ENCODE measurements around the gene PTGFRN. TPM values are rescaled to one million over a fixed set of nuclear protein-coding genes. Genes with fewer than 3 reads are reported as not detected.

PTGFRN gene
- polyA plus RNA-seq, 2 donors, result 25.9 to 37.2 TPM

GRCh38 chr1:117014209-117014608 is 104.5 kb downstream of the PTGFRN start:
- Histone ChIP-seq H3K36me3 (ENCODE audit: control insufficient read depth in 2 of 2, insufficient read depth in 2 of 2, low read length in 1 of 2) (peaks cover 0 to 2% of the 10 kb centered on the region in 2 donors), H3K27ac (ENCODE audit: low read depth in 2 of 2, low read length in 1 of 2) (no peak overlapping the region), H3K9me3 (ENCODE audit: control insufficient read depth in 2 of 2, insufficient read depth in 1 of 2, low read depth in 1 of 2, low read length in 1 of 2) (no peaks in the 10 kb centered on the region), H3K4me1 (ENCODE audit: control insufficient read depth in 2 of 2, insufficient read depth in 2 of 2, low read length in 1 of 2) (peaks cover 0 to 3% of the 10 kb centered on the region in 2 donors), H3K27me3 (ENCODE audit: control insufficient read depth in 1 of 2, insufficient read depth in 2 of 2, low read length in 2 of 2) (no peaks in the 10 kb centered on the region), H3K4me3 (ENCODE audit: low read depth in 1 of 2, low read length in 2 of 2) (no peak overlapping the region)
- WGBS, 2 donors, result 84 to 86% methylated on average over 5 of the region's 5 CpGs

GRCh38 chr1:117015724-117016123 is 106.0 kb downstream of the PTGFRN start:
- WGBS, 2 donors, result 85 to 87% methylated on average over 3 of the region's 3 CpGs
- peaks cover 0 to 2% of the 10 kb centered on the region in 2 donors for H3K36me3 ChIP-seq (ENCODE audit: control insufficient read depth in 2 of 2, insufficient read depth in 2 of 2, low read length in 1 of 2)
- no peak overlapping the region for H3K4me3 ChIP-seq (ENCODE audit: low read depth in 1 of 2, low read length in 2 of 2)
- no peaks in the 10 kb centered on the region for H3K27me3 ChIP-seq (ENCODE audit: control insufficient read depth in 1 of 2, insufficient read depth in 2 of 2, low read length in 2 of 2)
- no peak overlapping the region for H3K27ac ChIP-seq (ENCODE audit: low read depth in 2 of 2, low read length in 1 of 2)
- H3K9me3 ChIP-seq (ENCODE audit: control insufficient read depth in 2 of 2, insufficient read depth in 1 of 2, low read depth in 1 of 2, low read length in 1 of 2), result no peaks in the 10 kb centered on the region
- peaks cover 0 to 3% of the 10 kb centered on the region in 2 donors for H3K4me1 ChIP-seq (ENCODE audit: control insufficient read depth in 2 of 2, insufficient read depth in 2 of 2, low read length in 1 of 2)

- H3K27ac ChIP-seq (ENCODE audit: low read depth in 2 of 2, low read length in 1 of 2), result no peak overlapping the region
- H3K4me3 ChIP-seq (ENCODE audit: low read depth in 1 of 2, low read length in 2 of 2), result no peak overlapping the region
- H3K27me3 ChIP-seq (ENCODE audit: control insufficient read depth in 1 of 2, insufficient read depth in 2 of 2, low read length in 2 of 2), result no peaks in the 10 kb centered on the region
- WGBS, 2 donors, result 84% methylated on average over 4 of the region's 4 CpGs
- H3K4me1 ChIP-seq (ENCODE audit: control insufficient read depth in 2 of 2, insufficient read depth in 2 of 2, low read length in 1 of 2), result peaks cover 0 to 3% of the 10 kb centered on the region in 2 donors
- H3K9me3 ChIP-seq (ENCODE audit: control insufficient read depth in 2 of 2, insufficient read depth in 1 of 2, low read depth in 1 of 2, low read length in 1 of 2), result no peaks in the 10 kb centered on the region
- H3K36me3 ChIP-seq (ENCODE audit: control insufficient read depth in 2 of 2, insufficient read depth in 2 of 2, low read length in 1 of 2), result peaks cover 0 to 2% of the 10 kb centered on the region in 2 donors
Observed at GRCh38 chr1:117017062-117017461, 107.3 kb downstream of the PTGFRN start.

DNA sequence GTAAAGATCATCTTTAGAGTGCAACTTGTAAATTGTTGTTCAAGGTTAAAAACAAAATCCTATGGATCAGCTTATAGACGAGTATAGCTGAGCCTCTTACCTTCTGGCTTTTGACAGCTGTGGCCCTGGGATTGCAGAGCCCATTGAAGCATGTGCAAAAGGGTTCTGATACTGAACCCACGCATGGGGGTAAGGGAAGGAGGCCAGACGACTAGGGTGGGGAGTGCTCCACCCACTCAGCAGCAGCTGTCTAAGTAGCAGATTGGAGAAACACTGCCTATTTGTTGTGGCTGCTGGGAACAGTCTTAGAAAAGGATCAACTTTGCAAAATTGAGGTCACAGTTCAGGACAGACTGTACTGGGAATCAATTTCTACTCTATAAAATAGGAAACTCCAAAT is 107.9 kb downstream of the PTGFRN start:
- no peak overlapping the region for H3K27ac ChIP-seq (ENCODE audit: low read depth in 2 of 2, low read length in 1 of 2)
- peaks cover 0 to 3% of the 10 kb centered on the region in 2 donors for H3K4me1 ChIP-seq (ENCODE audit: control insufficient read depth in 2 of 2, insufficient read depth in 2 of 2, low read length in 1 of 2)
- H3K36me3 ChIP-seq (ENCODE audit: control insufficient read depth in 2 of 2, insufficient read depth in 2 of 2, low read length in 1 of 2), result peaks cover 0 to 2% of the 10 kb centered on the region in 2 donors
- 50 to 54% methylated on average over 3 of the region's 3 CpGs for WGBS, 2 donors
- no peaks in the 10 kb centered on the region for H3K9me3 ChIP-seq (ENCODE audit: control insufficient read depth in 2 of 2, insufficient read depth in 1 of 2, low read depth in 1 of 2, low read length in 1 of 2)
- H3K4me3 ChIP-seq (ENCODE audit: low read depth in 1 of 2, low read length in 2 of 2), result no peak overlapping the region
- H3K27me3 ChIP-seq (ENCODE audit: control insufficient read depth in 1 of 2, insufficient read depth in 2 of 2, low read length in 2 of 2), result no peaks in the 10 kb centered on the region

DNA sequence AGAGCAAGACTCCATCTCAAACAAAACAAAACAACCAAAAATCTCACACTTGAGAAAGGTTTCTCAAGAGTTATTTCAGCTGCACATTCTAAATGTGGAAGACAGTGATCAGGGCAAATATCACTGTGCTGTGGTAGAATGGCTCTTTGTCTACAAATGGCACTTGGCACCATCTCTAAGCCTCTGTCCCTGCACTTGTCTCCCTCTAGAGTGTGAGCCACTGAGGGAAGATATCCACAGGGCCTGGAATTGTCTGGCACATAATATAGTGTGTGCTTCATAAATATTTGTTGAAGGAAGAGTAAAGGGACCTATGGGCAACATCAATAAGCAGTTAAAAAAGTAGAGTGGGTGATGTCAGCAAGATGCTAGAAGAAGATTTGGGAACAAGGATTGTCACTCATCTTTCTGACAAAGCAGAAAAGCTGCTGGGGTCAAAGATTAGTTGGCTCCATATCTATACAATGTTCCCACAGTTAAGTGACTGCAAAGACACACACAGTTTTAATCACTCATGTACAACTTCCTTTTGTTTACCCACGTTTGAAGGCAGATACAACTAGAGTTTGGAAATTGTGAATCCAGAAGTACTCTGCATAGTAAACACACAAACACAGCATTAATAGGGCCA is 110.9 kb downstream of the PTGFRN start:
- H3K9me3 ChIP-seq (ENCODE audit: control insufficient read depth in 2 of 2, insufficient read depth in 1 of 2, low read depth in 1 of 2, low read length in 1 of 2), result no peaks in the 10 kb centered on the region
- H3K36me3 ChIP-seq (ENCODE audit: control insufficient read depth in 2 of 2, insufficient read depth in 2 of 2, low read length in 1 of 2), result peaks cover 2% of the 10 kb centered on the region in 2 donors
- H3K4me3 ChIP-seq (ENCODE audit: low read depth in 1 of 2, low read length in 2 of 2), result no peak overlapping the region
- no peak overlapping the region for H3K27ac ChIP-seq (ENCODE audit: low read depth in 2 of 2, low read length in 1 of 2)
- no peaks in the 10 kb centered on the region for H3K27me3 ChIP-seq (ENCODE audit: control insufficient read depth in 1 of 2, insufficient read depth in 2 of 2, low read length in 2 of 2)
- no peaks in the 10 kb centered on the region for H3K4me1 ChIP-seq (ENCODE audit: control insufficient read depth in 2 of 2, insufficient read depth in 2 of 2, low read length in 1 of 2)
- 60 to 68% methylated on average over 1 of the region's 1 CpG for WGBS, 2 donors

DNA sequence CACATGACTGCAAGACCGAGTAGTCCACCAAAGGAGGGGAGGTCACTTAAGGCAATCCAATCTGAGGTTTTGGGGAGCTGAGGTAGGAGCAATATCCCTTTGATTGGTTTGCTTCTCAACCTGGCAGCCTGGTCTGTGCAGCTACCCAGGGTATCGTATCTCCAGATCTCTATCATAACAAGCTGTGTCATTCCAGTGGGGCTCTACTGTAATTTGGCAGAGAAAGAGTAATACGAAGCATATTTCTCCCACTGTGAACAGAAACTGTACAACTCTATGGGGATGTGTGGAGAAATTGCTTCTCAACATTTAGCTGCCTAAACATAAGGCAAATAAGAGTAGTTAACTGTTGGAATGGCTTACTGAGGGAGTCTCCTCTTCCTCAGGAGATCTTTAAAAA is 112.4 kb downstream of the PTGFRN start:
- H3K4me1 ChIP-seq (ENCODE audit: control insufficient read depth in 2 of 2, insufficient read depth in 2 of 2, low read length in 1 of 2), result no peaks in the 10 kb centered on the region
- H3K4me3 ChIP-seq (ENCODE audit: low read depth in 1 of 2, low read length in 2 of 2), result no peak overlapping the region
- no peaks in the 10 kb centered on the region for H3K27me3 ChIP-seq (ENCODE audit: control insufficient read depth in 1 of 2, insufficient read depth in 2 of 2, low read length in 2 of 2)
- 64 to 90% methylated on average over 3 of the region's 3 CpGs for WGBS, 2 donors
- H3K36me3 ChIP-seq (ENCODE audit: control insufficient read depth in 2 of 2, insufficient read depth in 2 of 2, low read length in 1 of 2), result peaks cover under 1 to 3% of the 10 kb centered on the region in 2 donors
- no peaks in the 10 kb centered on the region for H3K9me3 ChIP-seq (ENCODE audit: control insufficient read depth in 2 of 2, insufficient read depth in 1 of 2, low read depth in 1 of 2, low read length in 1 of 2)
- no peak overlapping the region for H3K27ac ChIP-seq (ENCODE audit: low read depth in 2 of 2, low read length in 1 of 2)

GRCh38 chr1:117025568-117025967 is 115.9 kb downstream of the PTGFRN start:
- H3K4me1 ChIP-seq (ENCODE audit: control insufficient read depth in 2 of 2, insufficient read depth in 2 of 2, low read length in 1 of 2), result no peaks in the 10 kb centered on the region
- no peak overlapping the region for H3K27ac ChIP-seq (ENCODE audit: low read depth in 2 of 2, low read length in 1 of 2)
- H3K9me3 ChIP-seq (ENCODE audit: control insufficient read depth in 2 of 2, insufficient read depth in 1 of 2, low read depth in 1 of 2, low read length in 1 of 2), result no peaks in the 10 kb centered on the region
- H3K4me3 ChIP-seq (ENCODE audit: low read depth in 1 of 2, low read length in 2 of 2), result no peak overlapping the region
- 94 to 96% methylated on average over 7 of the region's 7 CpGs for WGBS, 2 donors
- no peaks in the 10 kb centered on the region for H3K27me3 ChIP-seq (ENCODE audit: control insufficient read depth in 1 of 2, insufficient read depth in 2 of 2, low read length in 2 of 2)
- peaks cover 0 to 3% of the 10 kb centered on the region in 2 donors for H3K36me3 ChIP-seq (ENCODE audit: control insufficient read depth in 2 of 2, insufficient read depth in 2 of 2, low read length in 1 of 2)

- no peaks in the 10 kb centered on the region for H3K9me3 ChIP-seq (ENCODE audit: control insufficient read depth in 2 of 2, insufficient read depth in 1 of 2, low read depth in 1 of 2, low read length in 1 of 2)
- 70 to 75% methylated on average over 6 of the region's 6 CpGs for WGBS, 2 donors
- no peak overlapping the region for H3K27ac ChIP-seq (ENCODE audit: low read depth in 2 of 2, low read length in 1 of 2)
- H3K4me3 ChIP-seq (ENCODE audit: low read depth in 1 of 2, low read length in 2 of 2), result no peak overlapping the region
- H3K36me3 ChIP-seq (ENCODE audit: control insufficient read depth in 2 of 2, insufficient read depth in 2 of 2, low read length in 1 of 2), result peaks cover 0 to 3% of the 10 kb centered on the region in 2 donors
- no peaks in the 10 kb centered on the region for H3K4me1 ChIP-seq (ENCODE audit: control insufficient read depth in 2 of 2, insufficient read depth in 2 of 2, low read length in 1 of 2)
- no peaks in the 10 kb centered on the region for H3K27me3 ChIP-seq (ENCODE audit: control insufficient read depth in 1 of 2, insufficient read depth in 2 of 2, low read length in 2 of 2)
Observed at GRCh38 chr1:117026361-117026760, 116.6 kb downstream of the PTGFRN start.

GRCh38 chr1:117029685-117030084 is 120.0 kb downstream of the PTGFRN start:
- Histone ChIP-seq H3K4me3 (ENCODE audit: low read depth in 1 of 2, low read length in 2 of 2) (no peak overlapping the region), H3K27ac (ENCODE audit: low read depth in 2 of 2, low read length in 1 of 2) (no peak overlapping the region), H3K27me3 (ENCODE audit: control insufficient read depth in 1 of 2, insufficient read depth in 2 of 2, low read length in 2 of 2) (no peaks in the 10 kb centered on the region), H3K9me3 (ENCODE audit: control insufficient read depth in 2 of 2, insufficient read depth in 1 of 2, low read depth in 1 of 2, low read length in 1 of 2) (no peaks in the 10 kb centered on the region), H3K4me1 (ENCODE audit: control insufficient read depth in 2 of 2, insufficient read depth in 2 of 2, low read length in 1 of 2) (no peaks in the 10 kb centered on the region), H3K36me3 (ENCODE audit: control insufficient read depth in 2 of 2, insufficient read depth in 2 of 2, low read length in 1 of 2) (peaks cover 0 to 3% of the 10 kb centered on the region in 2 donors)
- 75 to 91% methylated on average over 1 of the region's 1 CpG for WGBS, 2 donors

- Histone ChIP-seq H3K9me3 (ENCODE audit: control insufficient read depth in 2 of 2, insufficient read depth in 1 of 2, low read depth in 1 of 2, low read length in 1 of 2) (no peaks in the 10 kb centered on the region), H3K27ac (ENCODE audit: low read depth in 2 of 2, low read length in 1 of 2) (no peak overlapping the region), H3K36me3 (ENCODE audit: control insufficient read depth in 2 of 2, insufficient read depth in 2 of 2, low read length in 1 of 2) (peaks cover 0 to 3% of the 10 kb centered on the region in 2 donors), H3K4me1 (ENCODE audit: control insufficient read depth in 2 of 2, insufficient read depth in 2 of 2, low read length in 1 of 2) (no peaks in the 10 kb centered on the region), H3K4me3 (ENCODE audit: low read depth in 1 of 2, low read length in 2 of 2) (no peak overlapping the region), H3K27me3 (ENCODE audit: control insufficient read depth in 1 of 2, insufficient read depth in 2 of 2, low read length in 2 of 2) (no peaks in the 10 kb centered on the region)
- WGBS, 2 donors, result 82 to 90% methylated on average over 1 of the region's 1 CpG
Observed at GRCh38 chr1:117030271-117030877, 120.7 kb downstream of the PTGFRN start.
